Fibroblast of lung (primary cell): Measurements from ENCODE around the gene TXLNB.

Experiments
- EZH2 ChIP-seq: IDR thresholded peaks from 2 replicates; pipeline ENCODE4 v1.5.1; 2012; ENCODE audit warnings: low read length, control low read depth, mild to moderate bottlenecking; ENCODE audit errors: missing control alignments
- TF ChIP-seq, protein P1 (sequence below), 2 donors: IDR thresholded peaks in 1 of 2; conservative IDR thresholded peaks in 1 of 2; 1 replicate in 1 of 2; 2 replicates in 1 of 2; pipeline ENCODE4 v1.5.1; 2011 to 2012; ENCODE audit warnings: low read length in 2 of 2, control low read depth in 1 of 2, inconsistent platforms in 1 of 2, low read depth in 1 of 2, mild to moderate bottlenecking in 1 of 2

DNA sequence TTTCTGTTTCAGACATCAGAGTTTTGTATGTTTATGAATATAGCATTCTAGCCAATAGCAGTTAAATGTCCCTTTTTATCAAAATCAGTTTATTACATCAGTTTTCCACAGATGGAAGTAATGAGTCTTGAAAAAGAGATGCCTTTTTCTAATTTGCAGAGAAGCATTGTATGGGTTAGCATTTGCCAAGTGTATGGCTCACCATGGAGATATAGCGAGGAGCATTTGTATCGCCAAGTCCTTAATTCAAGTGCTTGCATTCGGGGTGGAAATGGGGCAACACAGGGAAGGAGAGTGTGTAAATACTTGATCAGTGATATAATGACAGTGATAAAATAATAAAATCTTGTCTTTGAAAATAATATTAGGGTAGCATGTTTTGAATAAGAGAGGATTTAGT lies 42.9 kb downstream of the TXLNB start:
- TF ChIP-seq, protein P1, sequence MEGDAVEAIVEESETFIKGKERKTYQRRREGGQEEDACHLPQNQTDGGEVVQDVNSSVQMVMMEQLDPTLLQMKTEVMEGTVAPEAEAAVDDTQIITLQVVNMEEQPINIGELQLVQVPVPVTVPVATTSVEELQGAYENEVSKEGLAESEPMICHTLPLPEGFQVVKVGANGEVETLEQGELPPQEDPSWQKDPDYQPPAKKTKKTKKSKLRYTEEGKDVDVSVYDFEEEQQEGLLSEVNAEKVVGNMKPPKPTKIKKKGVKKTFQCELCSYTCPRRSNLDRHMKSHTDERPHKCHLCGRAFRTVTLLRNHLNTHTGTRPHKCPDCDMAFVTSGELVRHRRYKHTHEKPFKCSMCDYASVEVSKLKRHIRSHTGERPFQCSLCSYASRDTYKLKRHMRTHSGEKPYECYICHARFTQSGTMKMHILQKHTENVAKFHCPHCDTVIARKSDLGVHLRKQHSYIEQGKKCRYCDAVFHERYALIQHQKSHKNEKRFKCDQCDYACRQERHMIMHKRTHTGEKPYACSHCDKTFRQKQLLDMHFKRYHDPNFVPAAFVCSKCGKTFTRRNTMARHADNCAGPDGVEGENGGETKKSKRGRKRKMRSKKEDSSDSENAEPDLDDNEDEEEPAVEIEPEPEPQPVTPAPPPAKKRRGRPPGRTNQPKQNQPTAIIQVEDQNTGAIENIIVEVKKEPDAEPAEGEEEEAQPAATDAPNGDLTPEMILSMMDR (conservative IDR thresholded peaks at IDR 0.05 in 1 of 2, IDR thresholded peaks at IDR 0.05 in 1 of 2; ENCODE audit: low read depth in 1 of 2, low read length in 2 of 2) = no peak
- no peak for TF ChIP-seq EZH2
